SU-DHL-6 (cell line): Measurements from ENCODE around the gene SULT1C2.
"Not testable (repeated sequence)": the region's sequence is repeated elsewhere in the genome, so short reads cannot be mapped to it uniquely, and the experiment has no call there.

Source experiments
- H2AFZ ChIP-seq: fragments of 200-600 bp; sonication (generic); 2 replicates; pipeline ENCODE4 v1.6.1; 2014; ENCODE audit warnings: low read depth, mild to moderate bottlenecking, moderate library complexity, mixed read lengths, antibody characterized with exemption, low read length; ENCODE audit not compliant: severe bottlenecking
- H3F3A ChIP-seq: fragments of 200-600 bp; shearing (Covaris generic); 2 replicates; pipeline ENCODE4 v1.6.0; 2016; ENCODE audit warnings: antibody characterized with exemption, mild to moderate bottlenecking; ENCODE audit not compliant: insufficient read depth
- H3K27ac ChIP-seq: fragments of 200-600 bp; sonication (generic); 2 replicates; pipeline ENCODE4 v1.5.1; 2016; ENCODE audit warnings: low read depth, mild to moderate bottlenecking, low read length, moderate library complexity, mixed read lengths
- H3K27me3 ChIP-seq: fragments of 200-600 bp; sonication (generic), shearing (Covaris generic); 2 replicates; pipeline ENCODE4 v1.6.0; 2014; ENCODE audit warnings: mild to moderate bottlenecking, low read length
- H3K36me3 ChIP-seq: fragments of 200-600 bp; sonication (generic); 2 replicates; pipeline ENCODE4 v1.6.1; 2014; ENCODE audit warnings: mild to moderate bottlenecking, low read length, mixed read lengths
- H3K4me2 ChIP-seq: fragments of 300-600, 200-600 bp; shearing (Covaris generic), sonication (generic); 2 replicates; pipeline ENCODE4 v1.6.0; 2014; ENCODE audit warnings: low read length, low read depth, mild to moderate bottlenecking; ENCODE audit not compliant: poor library complexity, severe bottlenecking
- H3K4me3 ChIP-seq: fragments of 200-600 bp; sonication (generic); 2 replicates; pipeline ENCODE4 v1.5.1; 2014; ENCODE audit warnings: antibody characterized with exemption, low read length, mild to moderate bottlenecking, mixed read lengths; ENCODE audit not compliant: insufficient read depth, poor library complexity, severe bottlenecking
- H3K79me2 ChIP-seq: fragments of 200-600 bp; sonication (generic); 2 replicates; pipeline ENCODE4 v1.6.1; 2014; ENCODE audit warnings: mild to moderate bottlenecking, low read length, moderate library complexity; ENCODE audit not compliant: insufficient read depth
- H3K9ac ChIP-seq: fragments of 200-600 bp; sonication (generic); 2 replicates; pipeline ENCODE4 v1.7.0; 2014; ENCODE audit warnings: mild to moderate bottlenecking, low read length
- H3K9me2 ChIP-seq: fragments of 200-600 bp; sonication (generic); replicated peaks from 2 replicates; pipeline ENCODE4 v1.6.1; 2014; ENCODE audit warnings: low read length; ENCODE audit not compliant: insufficient read depth
- H3K9me3 ChIP-seq: fragments of 200-600 bp; sonication (generic); 2 replicates; pipeline ENCODE4 v1.6.1; 2014; ENCODE audit warnings: low read length, mixed read lengths; ENCODE audit not compliant: insufficient read depth
- H4K20me1 ChIP-seq: fragments of 200-600 bp; sonication (generic); 2 replicates; pipeline ENCODE4 v1.6.1; 2014; ENCODE audit warnings: low read depth, mild to moderate bottlenecking, antibody characterized with exemption, low read length, moderate library complexity, mixed read lengths
- CTCF ChIP-seq: fragments of 200-600 bp; sonication (generic); IDR thresholded peaks from one replicate; pipeline ENCODE4 v1.5.1; 2017; ENCODE audit warnings: antibody characterized with exemption, mild to moderate bottlenecking, low read length, moderate library complexity; ENCODE audit not compliant: insufficient read depth, poor library complexity, severe bottlenecking
- EZH2phosphoT487 ChIP-seq: fragments of 200-600 bp; sonication (generic), shearing (Covaris generic); conservative IDR thresholded peaks from 2 replicates; pipeline ENCODE4 v1.6.1; 2018; ENCODE audit warnings: mild to moderate bottlenecking, antibody characterized with exemption, low read length, moderate library complexity, mixed read lengths

SULT1C2 gene

GRCh38 chr2:108354136-108354535, 65.4 kb downstream of the SULT1C2 start:
- Histone ChIP-seq H2AFZ (no peak overlapping the region), H3K4me2 (no peak overlapping the region), H3K79me2 (no peaks in the 10 kb centered on the region), H3K9ac (no peak overlapping the region), H3K9me2 (no peaks in the 10 kb centered on the region), H3K27me3 (no peaks in the 10 kb centered on the region), H3K27ac (no peak overlapping the region), H3F3A (no peaks in the 10 kb centered on the region), H4K20me1 (no peaks in the 10 kb centered on the region), H3K9me3 (no peaks in the 10 kb centered on the region), H3K4me3 (no peak overlapping the region), H3K36me3 (no peaks in the 10 kb centered on the region)
- no peak for TF ChIP-seq CTCF

GRCh38 chr2:108355906-108356734, 67.4 kb downstream of the SULT1C2 start:
- H3K4me3 ChIP-seq = no peak overlapping the region
- no peaks in the 10 kb centered on the region for H3K79me2 ChIP-seq
- H3K9me2 ChIP-seq = no peaks in the 10 kb centered on the region
- no peak for TF ChIP-seq CTCF
- TF ChIP-seq EZH2phosphoT487 = no peak
- no peaks in the 10 kb centered on the region for H3K9me3 ChIP-seq
- no peak overlapping the region for H3K27ac ChIP-seq
- H3K4me2 ChIP-seq = no peak overlapping the region
- no peaks in the 10 kb centered on the region for H4K20me1 ChIP-seq
- H3F3A ChIP-seq = no peaks in the 10 kb centered on the region
- H3K9ac ChIP-seq = no peak overlapping the region
- no peak overlapping the region for H2AFZ ChIP-seq
- H3K27me3 ChIP-seq = no peaks in the 10 kb centered on the region
- H3K36me3 ChIP-seq = no peaks in the 10 kb centered on the region

GRCh38 chr2:108359336-108359735, 70.6 kb downstream of the SULT1C2 start:
- H3F3A ChIP-seq, H3K79me2 ChIP-seq, H2AFZ ChIP-seq, H3K9me2 ChIP-seq, H3K4me2 ChIP-seq, H3K9me3 ChIP-seq, H3K27me3 ChIP-seq, H4K20me1 ChIP-seq, H3K27ac ChIP-seq, H3K36me3 ChIP-seq, H3K9ac ChIP-seq, H3K4me3 ChIP-seq: not testable (repeated sequence)
